ENCODE data around the gene ELP1.

Gene ELP1

DNA sequence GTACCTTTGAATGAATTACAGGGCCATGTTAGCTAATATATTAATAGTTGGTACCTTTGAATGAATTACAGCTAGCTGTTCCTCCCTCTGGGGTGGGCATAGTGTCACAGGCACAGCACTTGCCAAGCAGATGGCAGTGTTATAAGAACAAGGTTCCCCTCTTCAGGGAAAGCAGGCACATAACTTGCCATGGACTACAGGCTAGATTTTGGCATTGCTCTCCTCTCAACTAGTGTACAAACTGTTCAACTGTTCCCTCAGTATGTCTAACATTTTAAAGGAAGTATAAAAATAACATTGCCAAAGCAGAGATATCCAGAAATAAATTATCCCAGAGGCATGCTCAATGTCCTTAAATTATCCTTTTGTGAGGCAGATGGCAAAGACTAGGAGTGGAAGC lies 34.0 kb upstream of the ELP1 start:
- no peak for DNase-seq (ENCODE audit: extremely low read depth, low read depth)
- no peak for TF ChIP-seq CTCF (IDR thresholded peaks at IDR 0.05; ENCODE audit: low read depth, low read length, missing control alignments)
- H3K4me3 ChIP-seq (replicated peaks; ENCODE audit: low read depth, low read length): no peak overlapping the region

GRCh38 chr9:108963459-108964143 lies 29.7 kb upstream of the ELP1 start:
- DNase-seq (ENCODE audit: extremely low read depth, low read depth): no peak
- TF ChIP-seq CTCF (IDR thresholded peaks at IDR 0.05; ENCODE audit: low read depth, low read length, missing control alignments): no peak
- no peak overlapping the region for H3K4me3 ChIP-seq (replicated peaks; ENCODE audit: low read depth, low read length)

DNA sequence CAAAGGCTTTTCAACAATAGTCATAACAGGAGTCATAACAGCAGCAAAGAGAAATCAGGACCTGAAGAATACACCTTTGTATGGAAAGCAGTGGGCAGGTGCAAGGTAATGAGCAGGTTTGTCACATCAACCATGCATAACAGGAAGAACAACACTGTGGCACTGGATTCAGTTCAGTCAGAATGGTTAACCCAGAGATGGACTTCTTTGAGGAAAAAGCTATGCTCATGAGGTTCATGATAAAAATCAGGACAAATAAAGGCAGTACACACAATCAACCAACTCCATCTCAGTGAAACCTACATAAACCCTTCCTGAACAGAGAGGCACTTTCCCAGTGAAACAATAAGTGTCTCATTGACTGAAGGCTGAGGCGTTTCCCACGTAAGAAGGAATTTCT lies 27.2 kb upstream of the ELP1 start:
- no peak overlapping the region for H3K4me3 ChIP-seq (replicated peaks; ENCODE audit: low read depth, low read length)
- DNase-seq (ENCODE audit: extremely low read depth, low read depth): no peak
- TF ChIP-seq CTCF (IDR thresholded peaks at IDR 0.05; ENCODE audit: low read depth, low read length, missing control alignments): no peak

GRCh38 chr9:108960331-108960730 lies 26.4 kb upstream of the ELP1 start:
- no peak for TF ChIP-seq CTCF (IDR thresholded peaks at IDR 0.05; ENCODE audit: low read depth, low read length, missing control alignments)
- no peak for DNase-seq (ENCODE audit: extremely low read depth, low read depth)
- no peak overlapping the region for H3K4me3 ChIP-seq (replicated peaks; ENCODE audit: low read depth, low read length)

DNA sequence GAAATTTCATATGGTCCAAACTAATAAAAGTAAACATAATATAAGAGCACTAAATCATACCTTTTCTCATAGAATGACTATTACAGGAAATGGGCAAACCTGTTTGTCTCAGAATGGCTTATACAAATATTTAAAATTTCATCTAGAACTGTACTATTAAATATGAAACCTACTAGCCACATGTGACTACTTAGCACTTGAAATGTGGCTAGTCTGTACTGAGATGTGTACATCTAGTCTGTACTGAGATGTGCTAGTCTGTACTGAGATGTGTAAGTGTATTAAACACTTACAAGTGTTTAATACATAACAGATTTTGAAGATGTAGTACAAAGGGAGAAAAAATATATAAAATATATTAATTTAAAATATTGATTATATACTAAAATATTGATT lies 22.7 kb upstream of the ELP1 start:
- H3K4me3 ChIP-seq (replicated peaks; ENCODE audit: low read depth, low read length): no peak overlapping the region
- no peak for TF ChIP-seq CTCF (IDR thresholded peaks at IDR 0.05; ENCODE audit: low read depth, low read length, missing control alignments)
- DNase-seq (ENCODE audit: extremely low read depth, low read depth): no peak

DNA sequence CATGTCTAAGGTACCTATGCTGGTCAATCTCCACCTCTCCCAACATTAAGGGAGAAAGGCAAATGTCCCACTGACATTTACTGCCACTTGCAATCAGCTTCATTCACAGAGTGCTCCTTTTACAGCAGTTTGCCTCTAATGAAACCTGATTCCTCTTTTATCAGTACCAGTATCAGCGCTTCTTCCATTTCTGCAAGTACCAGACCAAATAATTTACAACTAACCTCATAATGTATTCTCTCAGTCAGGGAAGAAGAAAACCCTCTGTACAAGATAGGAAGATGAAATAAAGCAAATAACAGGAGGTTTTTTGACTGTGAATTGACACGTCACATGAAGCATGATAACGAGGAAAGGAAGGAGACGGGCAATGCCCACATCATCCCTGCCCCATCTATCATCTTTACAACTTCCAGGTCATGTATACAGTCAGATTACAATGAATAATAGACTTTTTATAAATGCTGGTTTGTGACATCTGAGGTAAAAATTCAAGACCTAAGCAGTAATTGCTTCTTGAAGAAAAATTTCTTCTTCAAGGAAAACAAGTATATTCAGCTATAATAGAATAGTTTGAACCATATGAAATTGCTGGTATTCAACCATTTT lies 22.2 kb upstream of the ELP1 start:
- no peak overlapping the region for H3K4me3 ChIP-seq (replicated peaks; ENCODE audit: low read depth, low read length)
- TF ChIP-seq CTCF (IDR thresholded peaks at IDR 0.05; ENCODE audit: low read depth, low read length, missing control alignments): no peak
- DNase-seq (ENCODE audit: extremely low read depth, low read depth): no peak

Data from HFF-Myc (cell line).